Effector memory CD8-positive, alpha-beta T cell (primary cell): ENCODE data around the gene WWC1.
"Not testable (repeated sequence)": the region's sequence is repeated elsewhere in the genome, so short reads cannot be mapped to it uniquely, and the experiment has no call there.

ENCODE experiments used
- ATAC-seq: fragments of 150-1000 bp; cut with Tn5 transposase; replicated peaks from 2 replicates; pipeline ENCODE4 v1.10.0; 2021; ENCODE audit warnings: mild to moderate bottlenecking, moderate library complexity
- DNase-seq, 3 experiments: peaks; one replicate each; pipeline ENCODE4 v3.0.0; 2021
- H3K27ac Mint-ChIP-seq, 2 donors: one replicate each; pipeline ENCODE4 v1.8.0; 2022; ENCODE audit warnings: mild to moderate bottlenecking in 2 of 2, mixed read lengths in 2 of 2, moderate library complexity in 2 of 2
- H3K27me3 Mint-ChIP-seq, 2 donors: one replicate each; pipeline ENCODE4 v1.8.0; 2022; ENCODE audit warnings: mixed read lengths in 2 of 2
- H3K36me3 Mint-ChIP-seq: one replicate; pipeline ENCODE4 v1.8.0; 2022; ENCODE audit warnings: mild to moderate bottlenecking, moderate library complexity, mixed read lengths; ENCODE audit not compliant: insufficient read depth
- H3K4me1 Mint-ChIP-seq, 2 donors: one replicate each; pipeline ENCODE4 v1.8.0; 2022; ENCODE audit warnings: low read depth in 2 of 2, mixed read lengths in 2 of 2
- H3K4me3 Mint-ChIP-seq, 2 donors: one replicate each; pipeline ENCODE4 v1.8.0; 2022; ENCODE audit warnings: mild to moderate bottlenecking in 2 of 2, mixed read lengths in 2 of 2, moderate library complexity in 2 of 2
- H3K9me3 Mint-ChIP-seq, 2 donors: one replicate each; pipeline ENCODE4 v1.8.0; 2022; ENCODE audit warnings: mixed read lengths in 2 of 2

The WWC1 gene

GRCh38 chr5:168270476-168270875 lies 21.0 kb upstream of the WWC1 start:
- Mint-ChIP-seq H3K36me3 (no peaks in the 10 kb centered on the region), H3K27ac (no peak overlapping the region), H3K4me3 (no peak overlapping the region), H3K4me1 (peaks cover 0 to 8% of the 10 kb centered on the region in 2 donors), H3K27me3 (peaks cover 0 to 52% of the 10 kb centered on the region in 2 donors), H3K9me3 (no peaks in the 10 kb centered on the region)
- no peak for ATAC-seq
- no peak for DNase-seq

GRCh38 chr5:168273056-168273980 lies 18.1 kb upstream of the WWC1 start:
- DNase-seq (no peak), ATAC-seq (no peak)
- H3K27ac Mint-ChIP-seq, result no peak overlapping the region
- H3K4me3 Mint-ChIP-seq, result no peak overlapping the region
- H3K9me3 Mint-ChIP-seq, result no peaks in the 10 kb centered on the region
- peaks cover 0 to 71% of the 10 kb centered on the region in 2 donors for H3K27me3 Mint-ChIP-seq
- no peaks in the 10 kb centered on the region for H3K36me3 Mint-ChIP-seq
- H3K4me1 Mint-ChIP-seq, result peaks cover 0 to 8% of the 10 kb centered on the region in 2 donors

GRCh38 chr5:168274406-168274805 lies 17.0 kb upstream of the WWC1 start:
- Mint-ChIP-seq H3K36me3 (no peaks in the 10 kb centered on the region), H3K27ac (no peak overlapping the region), H3K4me1 (peaks cover 0 to under 1% of the 10 kb centered on the region in 2 donors), H3K9me3 (no peaks in the 10 kb centered on the region), H3K27me3 (peaks cover 0 to 68% of the 10 kb centered on the region in 2 donors), H3K4me3 (no peak overlapping the region)
- ATAC-seq, result no peak
- DNase-seq, result no peak

- ATAC-seq (no peak), DNase-seq (no peak)
- Mint-ChIP-seq H3K4me1 (no peaks in the 10 kb centered on the region), H3K27ac (no peak overlapping the region), H3K9me3 (no peaks in the 10 kb centered on the region), H3K36me3 (no peaks in the 10 kb centered on the region), H3K4me3 (no peak overlapping the region), H3K27me3 (peaks cover 0 to 61% of the 10 kb centered on the region in 2 donors)
These were observed 15.5 kb upstream of the WWC1 start for GRCh38 chr5:168275940-168276339.

GRCh38 chr5:168282120-168282519 lies 9.3 kb upstream of the WWC1 start:
- peaks cover 24 to 39% of the 10 kb centered on the region in 2 donors for H3K27me3 Mint-ChIP-seq
- no peaks in the 10 kb centered on the region for H3K36me3 Mint-ChIP-seq
- peaks cover 6 to 8% of the 10 kb centered on the region in 2 donors for H3K9me3 Mint-ChIP-seq
- no peak for DNase-seq
- no peaks in the 10 kb centered on the region for H3K4me1 Mint-ChIP-seq
- ATAC-seq, result no peak
- no peak overlapping the region for H3K4me3 Mint-ChIP-seq
- H3K27ac Mint-ChIP-seq, result no peak overlapping the region

GRCh38 chr5:168284809-168285208 lies 6.6 kb upstream of the WWC1 start:
- no peak for ATAC-seq
- no peak overlapping the region for H3K27ac Mint-ChIP-seq

GRCh38 chr5:168285696-168286095 lies 5.7 kb upstream of the WWC1 start:
- H3K4me3 Mint-ChIP-seq, result no peak overlapping the region
- H3K36me3 Mint-ChIP-seq, result no peaks in the 10 kb centered on the region
- no peak overlapping the region for H3K27ac Mint-ChIP-seq
- no peak for ATAC-seq
- peaks cover 6 to 8% of the 10 kb centered on the region in 2 donors for H3K9me3 Mint-ChIP-seq
- H3K27me3 Mint-ChIP-seq, result peaks cover 48 to 51% of the 10 kb centered on the region in 2 donors
- peaks cover 0 to 5% of the 10 kb centered on the region in 2 donors for H3K4me1 Mint-ChIP-seq
- no peak for DNase-seq

More at GRCh38 chr5:168284809-168285208, 6.6 kb upstream of the WWC1 start:
- H3K4me3 Mint-ChIP-seq, result no peak overlapping the region
- H3K36me3 Mint-ChIP-seq, result no peaks in the 10 kb centered on the region
- DNase-seq, result no peak
- peaks cover 6 to 8% of the 10 kb centered on the region in 2 donors for H3K9me3 Mint-ChIP-seq
- H3K4me1 Mint-ChIP-seq, result peaks cover 0 to 3% of the 10 kb centered on the region in 2 donors
- H3K27me3 Mint-ChIP-seq, result peaks cover 39 to 49% of the 10 kb centered on the region in 2 donors

- no peak for DNase-seq
- peaks cover 6 to 8% of the 10 kb centered on the region in 2 donors for H3K9me3 Mint-ChIP-seq
- no peak overlapping the region for H3K4me3 Mint-ChIP-seq
- peaks cover 51 to 54% of the 10 kb centered on the region in 2 donors for H3K27me3 Mint-ChIP-seq
- H3K4me1 Mint-ChIP-seq, result peaks cover 0 to 5% of the 10 kb centered on the region in 2 donors
- no peaks in the 10 kb centered on the region for H3K36me3 Mint-ChIP-seq
- H3K27ac Mint-ChIP-seq, result no peak overlapping the region
- no peak for ATAC-seq
These were observed 5.1 kb upstream of the WWC1 start for GRCh38 chr5:168286386-168286785.

- peaks cover 47 to 53% of the 10 kb centered on the region in 2 donors for H3K27me3 Mint-ChIP-seq
- DNase-seq, H3K4me1 Mint-ChIP-seq, H3K9me3 Mint-ChIP-seq, ATAC-seq, H3K27ac Mint-ChIP-seq, H3K36me3 Mint-ChIP-seq, H3K4me3 Mint-ChIP-seq: not testable (repeated sequence)
These were observed 4.6 kb upstream of the WWC1 start for GRCh38 chr5:168286863-168287262.

- no peak for ATAC-seq
These were observed 4.1 kb upstream of the WWC1 start for GRCh38 chr5:168287362-168287761.

GRCh38 chr5:168288349-168289245 lies 2.8 kb upstream of the WWC1 start:
- Mint-ChIP-seq H3K4me1 (peaks cover 0 to 5% of the 10 kb centered on the region in 2 donors), H3K27ac (no peak overlapping the region), H3K9me3 (peaks cover 5 to 8% of the 10 kb centered on the region in 2 donors), H3K4me3 (no peak overlapping the region), H3K27me3 (peaks cover 53 to 59% of the 10 kb centered on the region in 2 donors), H3K36me3 (no peaks in the 10 kb centered on the region)
- no peak for DNase-seq
- no peak for ATAC-seq

More at GRCh38 chr5:168287362-168287761, 4.1 kb upstream of the WWC1 start:
- Mint-ChIP-seq H3K4me3 (no peak overlapping the region), H3K27ac (no peak overlapping the region), H3K9me3 (peaks cover 6 to 8% of the 10 kb centered on the region in 2 donors), H3K4me1 (peaks cover 0 to 5% of the 10 kb centered on the region in 2 donors), H3K27me3 (peaks cover 42 to 50% of the 10 kb centered on the region in 2 donors), H3K36me3 (no peaks in the 10 kb centered on the region)
- DNase-seq, result no peak

- DNase-seq, result no peak
- H3K27me3 Mint-ChIP-seq, result peaks cover 56 to 79% of the 10 kb centered on the region in 2 donors
- peak overlapping the region; percentile 62 to 71 for H3K4me3 Mint-ChIP-seq
- no peak for ATAC-seq
- H3K36me3 Mint-ChIP-seq, result no peaks in the 10 kb centered on the region
- H3K9me3 Mint-ChIP-seq, result no peaks in the 10 kb centered on the region
- no peak overlapping the region for H3K27ac Mint-ChIP-seq
- H3K4me1 Mint-ChIP-seq, result peaks cover 0 to 5% of the 10 kb centered on the region in 2 donors
These were observed 523 bp upstream of the WWC1 start for GRCh38 chr5:168290902-168291341.
